CD1c-positive myeloid dendritic cell (primary cell): Measurements from ENCODE around the gene GRAMD4.
A peak's percentile ranks its signal among the peaks of the same experiment; 100 is the strongest.
"Not testable (repeated sequence)": the region's sequence is repeated elsewhere in the genome, so short reads cannot be mapped to it uniquely, and the experiment has no call there.

Experiments used
- DNase-seq: peaks from one replicate; pipeline ENCODE4 v3.0.0-alpha.2; 2016; ENCODE audit errors: extremely low spot score

GRAMD4 gene

DNA sequence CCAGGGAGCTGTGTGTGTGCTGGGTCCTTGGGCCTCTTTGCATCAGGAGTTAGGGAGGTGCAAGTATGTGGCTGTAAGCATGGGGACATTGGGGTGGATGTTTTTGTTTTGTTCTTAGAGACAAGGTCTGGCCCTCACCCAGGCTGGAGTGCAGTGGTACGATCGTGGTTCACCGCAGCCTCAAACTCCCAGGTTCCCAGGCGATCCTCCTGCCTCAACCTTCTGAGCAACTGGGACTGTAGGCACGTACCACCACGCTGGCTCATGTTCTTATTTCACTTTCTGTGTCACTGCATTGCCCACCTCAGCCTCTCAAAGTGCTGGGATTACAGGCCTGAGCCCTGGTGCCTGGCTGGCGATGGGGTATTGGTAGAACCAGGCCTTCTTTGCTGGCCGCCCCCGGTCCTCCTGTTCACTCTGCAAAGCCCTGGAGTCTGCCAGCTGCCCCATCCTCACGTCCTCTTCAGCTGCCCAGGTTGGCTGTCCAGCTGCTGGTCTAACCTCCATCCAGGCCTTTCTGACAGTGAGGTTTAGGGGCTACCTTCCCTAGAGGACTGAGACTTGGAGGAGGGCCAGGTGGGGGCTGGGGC is 851 bp upstream of the GRAMD4 start:
- DNase-seq: no peak

DNA sequence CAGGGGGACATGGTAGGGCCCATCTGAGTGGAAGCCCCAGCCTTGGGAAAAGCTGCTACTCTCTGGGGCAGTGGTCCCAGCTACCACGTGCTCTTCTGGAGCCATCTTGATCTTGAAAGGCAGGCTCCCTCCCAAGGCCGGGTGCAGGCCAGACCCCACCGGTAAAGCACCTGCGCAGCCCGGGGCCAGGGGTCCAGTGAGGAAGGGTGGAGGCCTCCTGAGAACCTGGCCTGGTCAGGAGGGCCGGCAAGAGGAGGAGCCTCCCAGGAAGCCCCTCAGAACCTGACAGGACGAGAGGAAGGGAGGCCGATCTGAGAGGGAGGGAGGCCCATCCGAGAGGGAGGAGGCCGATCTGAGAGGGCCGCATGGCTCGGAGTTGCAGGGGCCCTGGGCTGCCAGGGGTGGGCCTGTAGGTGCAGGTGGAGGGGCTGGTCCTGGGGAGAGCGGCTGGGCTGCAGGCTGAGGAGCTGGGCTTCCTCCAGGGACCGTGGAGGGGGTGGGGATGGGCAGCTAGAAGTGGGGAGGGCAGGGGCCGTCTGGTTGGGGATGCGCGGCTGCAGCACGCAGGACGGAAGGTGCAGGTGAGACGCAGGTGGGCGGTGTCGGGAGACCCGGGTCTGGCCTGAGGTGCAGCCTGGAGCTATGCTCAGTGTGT is 529 bp downstream of the GRAMD4 start:
- DNase-seq: no peak

DNA sequence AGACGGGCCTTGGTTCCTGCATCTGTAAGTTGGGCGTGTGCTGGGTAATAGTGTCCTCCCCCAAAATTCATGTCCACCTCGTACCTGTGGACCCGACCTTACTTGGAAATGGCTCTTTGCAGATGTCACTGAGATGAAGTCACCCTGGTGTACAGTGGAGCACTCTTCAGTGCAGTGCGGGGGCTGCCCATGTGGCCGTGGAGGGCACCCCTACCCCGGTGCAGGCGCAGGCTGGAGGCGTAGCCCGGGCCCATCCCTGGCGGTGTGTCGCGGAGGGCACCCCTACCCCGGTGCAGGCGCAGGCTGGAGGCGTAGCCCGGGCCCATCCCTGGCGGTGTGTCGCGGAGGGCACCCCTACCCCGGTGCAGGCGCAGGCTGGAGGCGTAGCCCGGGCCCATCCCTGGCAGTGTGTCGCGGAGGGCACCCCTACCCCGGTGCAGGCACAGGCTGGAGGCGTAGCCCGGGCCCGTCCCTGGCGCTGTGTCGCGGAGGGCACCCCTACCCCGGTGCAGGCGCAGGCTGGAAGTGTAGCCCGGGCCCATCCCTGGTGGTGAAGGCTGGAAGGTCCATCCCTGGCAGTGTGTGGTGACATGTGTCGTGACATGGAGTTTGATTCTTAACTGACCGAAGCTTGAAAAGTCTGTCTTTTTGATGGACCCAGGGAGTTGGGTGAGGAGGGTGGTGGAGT is 1.2 kb downstream of the GRAMD4 start:
- DNase-seq: not testable (repeated sequence)

DNA sequence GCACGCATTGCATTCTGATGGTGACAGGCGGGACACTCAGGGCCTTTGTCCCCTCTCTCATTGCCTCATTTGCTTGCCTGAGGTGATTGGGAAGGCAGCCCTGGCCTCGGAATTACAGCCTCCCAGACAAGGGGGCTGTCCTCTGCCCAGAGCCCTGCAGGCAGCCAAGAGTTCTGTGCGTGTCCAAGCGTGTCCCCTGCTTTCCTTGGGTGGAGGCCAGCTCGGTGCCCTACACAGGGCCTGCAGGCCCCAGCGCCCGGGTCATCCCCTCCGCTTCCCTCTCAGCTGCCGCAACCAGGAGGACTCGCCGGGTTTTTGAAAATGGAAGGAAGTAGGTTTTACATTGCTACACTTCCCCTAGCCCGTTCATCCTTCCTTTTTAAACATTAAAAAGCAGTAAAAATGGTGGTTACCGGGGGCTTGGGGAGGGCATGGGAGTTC is 1.9 kb downstream of the GRAMD4 start:
- DNase-seq: peak; percentile 63

DNA sequence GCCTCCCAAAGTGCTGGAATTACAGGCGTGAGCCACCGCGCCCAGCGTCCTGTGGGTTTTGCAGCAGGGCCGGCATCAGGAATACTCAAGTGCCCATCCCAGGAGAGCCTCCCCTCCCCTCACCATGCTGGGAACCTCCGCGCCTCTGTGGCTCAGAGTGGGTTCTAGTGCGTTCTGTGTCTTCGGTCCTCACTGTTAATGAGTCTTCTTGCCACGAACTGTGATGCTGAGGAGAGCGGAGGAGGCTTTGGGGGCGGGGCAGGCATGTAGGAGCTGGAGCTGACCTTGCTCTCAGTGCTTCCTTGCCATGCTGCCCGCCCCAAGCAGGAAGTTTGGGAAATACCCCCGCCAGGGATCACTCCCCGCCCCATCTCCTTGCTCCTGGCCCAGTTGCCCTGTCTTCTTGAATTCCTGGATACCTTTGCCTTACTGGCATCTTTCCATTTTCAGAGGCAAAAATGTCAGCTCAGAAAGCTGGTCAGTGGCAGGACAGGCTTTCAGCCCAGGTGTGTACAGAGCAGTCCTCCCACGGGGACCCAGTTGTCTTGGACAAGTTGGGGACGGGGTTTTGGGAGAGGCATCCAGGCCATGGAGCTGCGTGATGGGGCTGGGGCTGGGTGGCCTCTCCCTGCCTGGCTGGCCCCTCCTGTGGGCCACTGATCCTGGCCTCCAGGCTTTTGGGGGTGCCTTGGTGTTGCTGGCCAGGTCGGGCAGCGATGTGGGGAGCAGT is 5.1 kb downstream of the GRAMD4 start:
- DNase-seq: no peak

DNA sequence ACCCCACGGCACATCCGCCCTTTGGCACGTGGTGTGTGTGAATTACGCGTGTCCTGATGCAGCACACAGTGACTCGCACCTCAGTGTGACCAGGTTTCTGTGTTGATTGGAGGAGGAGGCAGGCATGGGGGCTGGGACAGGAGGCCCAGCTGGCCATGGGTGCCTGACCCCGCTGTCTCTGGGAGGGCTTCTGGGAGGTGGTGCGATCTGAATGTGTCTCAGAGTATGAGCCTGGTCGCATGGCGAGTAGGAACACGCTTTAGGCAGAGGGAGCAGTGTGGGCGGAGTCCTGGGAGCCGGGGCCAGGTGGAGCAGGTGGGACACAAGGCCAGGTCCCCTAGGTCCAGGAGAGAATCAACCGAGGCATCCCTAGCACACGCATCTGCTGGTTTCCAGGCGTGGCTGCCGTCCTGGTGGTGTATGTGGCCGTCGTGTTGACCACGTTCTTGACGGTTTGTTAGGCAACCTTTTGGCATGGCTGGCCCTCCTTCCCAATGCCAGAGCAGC is 5.7 kb downstream of the GRAMD4 start:
- DNase-seq: no peak

DNA sequence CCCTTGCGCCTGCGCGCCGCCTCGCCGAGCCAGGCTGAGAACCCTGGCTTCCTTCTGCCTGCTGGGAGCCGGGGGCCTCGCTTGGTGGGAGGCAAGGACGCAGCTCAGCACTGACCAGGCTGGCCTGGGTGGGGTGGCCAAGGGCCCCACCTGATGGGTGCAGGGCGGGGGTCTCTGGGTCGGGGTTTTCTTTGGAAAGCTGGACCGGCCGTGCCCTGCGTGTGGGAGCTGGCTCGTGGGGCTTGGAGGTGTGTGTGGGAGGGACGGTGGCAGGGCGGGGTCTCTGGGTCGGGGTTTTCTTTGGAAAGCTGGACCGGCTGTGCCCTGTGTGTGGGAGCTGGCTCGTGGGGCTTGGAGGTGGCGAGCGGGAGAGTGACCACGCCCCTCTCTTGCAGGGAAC is 6.2 kb downstream of the GRAMD4 start:
- DNase-seq: no peak

DNA sequence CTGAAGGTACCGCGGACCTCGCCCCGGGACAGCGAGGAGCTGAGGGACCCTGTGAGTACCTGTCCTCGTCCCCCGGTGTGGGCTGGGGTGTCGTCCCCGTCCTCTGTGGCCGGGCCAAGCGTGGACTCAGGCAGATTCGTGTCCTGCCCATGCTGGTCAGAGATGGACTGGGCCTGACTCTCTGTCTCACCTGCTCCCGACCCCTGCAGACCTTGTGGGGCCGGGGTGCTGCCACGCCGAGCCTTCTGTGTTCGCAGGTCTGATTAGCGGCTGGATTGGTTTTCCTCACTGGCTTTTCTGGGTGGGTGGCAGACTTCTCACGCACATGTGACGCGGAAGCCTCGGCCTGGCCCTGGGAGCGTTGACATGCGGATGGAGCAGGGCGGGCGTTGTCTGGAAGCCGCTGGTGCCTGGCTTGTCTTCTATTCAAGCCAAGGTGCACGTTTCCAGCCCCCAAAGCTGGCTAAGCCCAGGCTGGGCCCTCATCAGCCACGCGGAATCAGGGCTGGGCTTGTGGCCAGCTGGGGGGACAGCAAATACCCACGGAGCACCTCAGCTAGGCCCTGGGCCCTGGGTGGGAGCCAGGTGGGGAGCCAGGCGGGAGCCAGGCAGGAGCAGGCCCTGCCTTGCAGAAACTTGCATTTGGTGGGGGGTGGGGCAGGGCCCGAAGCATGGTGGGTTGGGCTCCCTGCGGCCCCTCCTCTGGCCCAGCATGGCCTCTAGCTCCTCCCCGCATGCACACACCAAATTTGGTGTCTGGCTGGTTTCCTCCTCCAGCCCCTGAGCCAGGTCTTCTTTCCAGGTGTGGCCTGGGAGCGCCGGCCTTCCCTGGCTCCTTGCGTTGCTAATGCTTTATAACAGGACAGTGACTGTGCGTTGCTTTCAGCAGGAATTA is 7.0 kb downstream of the GRAMD4 start:
- DNase-seq: no peak

DNA sequence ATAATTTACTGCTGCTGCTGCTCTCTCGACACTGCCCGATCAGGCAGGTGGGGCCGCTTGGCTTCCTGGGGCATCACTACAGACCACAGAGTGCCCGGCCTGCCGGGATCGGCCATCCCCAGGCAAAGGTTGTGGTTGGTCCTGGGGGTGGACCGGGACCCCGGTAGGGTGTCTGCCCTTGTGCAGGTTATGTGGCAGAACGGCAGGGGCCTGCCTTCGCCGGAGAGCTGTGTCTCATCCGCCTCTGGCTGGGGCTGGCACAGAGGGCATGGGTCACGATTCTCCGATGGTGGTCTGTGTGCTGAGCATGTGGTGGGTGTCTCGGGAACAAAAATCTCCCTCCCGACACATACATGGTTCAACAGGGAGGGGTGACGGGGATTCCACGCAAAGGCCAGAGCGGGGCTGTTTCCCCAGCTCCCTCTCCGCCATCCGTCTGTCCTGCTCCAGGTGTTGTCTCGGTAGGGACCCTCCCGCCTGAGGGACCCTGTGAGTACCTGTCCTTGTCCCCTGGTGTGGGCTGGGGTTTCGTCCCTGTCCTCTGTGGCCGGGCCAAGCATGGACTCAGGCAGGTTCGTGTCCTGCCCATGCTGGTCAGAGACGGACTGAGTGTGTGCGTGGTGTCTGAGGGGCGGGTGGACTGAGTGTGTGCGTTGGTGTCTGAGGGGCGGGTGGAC is 7.8 kb downstream of the GRAMD4 start:
- DNase-seq: no peak

DNA sequence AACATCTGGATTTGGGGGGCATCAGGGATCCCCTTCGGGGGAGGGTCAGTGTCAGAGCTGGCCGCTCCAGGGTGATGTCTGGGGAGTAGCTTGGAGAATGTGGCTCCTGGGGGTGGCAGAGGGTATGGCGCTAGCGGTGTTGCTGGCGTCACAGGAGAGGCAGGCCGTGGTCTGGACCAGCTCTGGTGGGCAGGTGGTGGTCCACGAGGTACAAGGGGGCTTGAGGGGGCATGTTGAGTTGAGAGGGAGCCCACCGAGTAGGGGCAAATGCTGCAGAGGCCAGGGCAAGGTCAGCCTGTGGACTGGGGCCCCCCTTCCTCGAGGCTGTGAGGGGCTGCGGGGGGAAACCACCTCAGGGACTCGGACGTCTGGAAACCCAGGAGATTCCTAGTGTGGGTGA is 8.6 kb downstream of the GRAMD4 start:
- DNase-seq: no peak

DNA sequence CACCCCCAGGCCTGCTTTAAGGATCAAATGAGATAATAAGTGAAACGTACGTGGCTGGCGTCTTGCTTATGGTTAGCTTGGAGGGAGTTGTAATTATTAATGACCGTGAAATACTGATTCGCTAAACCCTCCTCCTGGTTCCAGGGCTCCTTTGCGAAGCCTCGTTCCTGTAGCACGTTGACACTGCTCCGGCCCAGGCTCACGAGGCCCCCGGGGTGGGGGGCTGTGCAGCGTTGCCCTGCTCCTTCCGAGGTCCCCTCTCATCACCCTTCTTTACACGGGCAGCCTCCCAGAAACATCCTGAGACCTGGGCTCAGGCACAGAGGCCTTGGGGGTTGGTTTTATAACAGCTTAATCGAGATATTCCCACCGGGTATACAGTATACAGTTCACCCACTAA is 9.1 kb downstream of the GRAMD4 start:
- DNase-seq: no peak

DNA sequence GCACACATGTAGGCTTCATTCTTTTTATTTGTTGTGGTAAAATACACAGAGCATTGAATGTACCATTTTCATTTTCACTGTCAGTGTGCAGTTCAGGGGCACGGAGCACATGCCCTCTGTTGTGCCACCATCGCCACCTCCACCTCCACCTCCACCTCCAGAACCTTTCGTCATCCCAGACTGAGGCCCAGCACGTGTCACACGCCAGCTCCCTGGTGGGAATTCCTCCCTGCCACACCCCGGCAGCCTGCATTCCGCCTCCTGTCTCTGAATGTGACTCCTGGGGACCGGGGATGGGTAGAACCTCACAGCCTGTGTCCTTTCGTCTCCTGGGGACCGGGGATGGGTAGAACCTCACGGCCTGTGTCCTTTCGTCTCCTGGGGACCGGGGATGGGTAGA is 10.9 kb downstream of the GRAMD4 start:
- DNase-seq: no peak

DNA sequence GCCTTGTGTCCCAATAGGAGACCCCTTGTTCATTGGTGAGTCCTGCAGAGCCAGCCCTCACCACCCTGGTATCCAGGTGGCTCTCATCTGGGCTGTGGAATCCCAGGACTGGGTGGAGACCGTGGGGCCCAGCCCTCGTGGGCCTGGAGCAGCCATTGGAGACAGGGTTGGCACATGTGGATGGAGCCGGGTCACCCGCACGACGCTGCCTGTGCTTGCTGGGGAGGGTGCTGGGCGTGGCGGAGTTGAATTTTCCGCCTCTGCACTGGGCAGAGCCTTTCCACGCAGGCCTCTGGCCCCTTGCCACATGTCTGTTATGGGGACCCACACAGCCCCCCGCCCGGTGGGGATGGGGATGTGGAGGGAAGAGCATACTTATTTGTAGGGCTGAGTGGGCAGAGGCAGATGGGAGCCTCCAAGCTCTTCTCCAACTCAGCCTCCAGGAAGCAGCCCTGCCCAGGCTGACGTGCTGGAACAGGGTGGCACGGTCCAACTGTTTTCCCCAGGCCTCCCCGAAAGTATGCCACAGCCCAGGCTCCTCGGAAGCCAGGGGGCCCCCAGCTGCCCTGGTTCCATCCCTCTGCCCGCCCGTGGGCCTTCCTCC is 12.6 kb downstream of the GRAMD4 start:
- no peak for DNase-seq

DNA sequence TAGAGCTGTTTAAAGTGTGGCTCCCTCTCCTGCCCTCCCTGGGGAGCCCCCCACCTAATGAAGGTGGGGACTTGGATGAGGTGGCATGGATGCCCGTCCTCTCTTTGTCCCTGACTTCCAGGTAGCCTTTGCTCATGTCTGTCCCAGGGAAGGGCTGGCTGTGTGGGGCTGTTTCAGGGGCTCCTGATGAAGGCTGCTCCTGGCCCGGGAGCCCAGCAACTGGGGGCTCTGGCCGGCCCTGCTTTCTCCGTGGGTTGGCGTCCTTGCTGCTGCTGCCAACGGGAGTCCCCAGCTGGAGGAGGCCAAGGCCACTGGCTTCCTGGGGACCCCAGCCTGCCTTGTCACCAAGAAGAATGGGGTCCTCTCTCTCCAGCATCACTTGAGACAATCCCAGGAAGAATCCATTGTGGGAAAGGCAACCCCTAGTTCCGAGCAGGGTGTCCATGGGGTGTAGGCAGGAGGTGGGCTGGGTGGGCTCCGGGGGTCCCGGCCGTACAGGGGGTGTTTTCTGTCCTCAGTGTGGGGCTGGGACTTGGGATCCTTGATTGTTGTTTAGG is 13.2 kb downstream of the GRAMD4 start:
- DNase-seq: no peak

DNA sequence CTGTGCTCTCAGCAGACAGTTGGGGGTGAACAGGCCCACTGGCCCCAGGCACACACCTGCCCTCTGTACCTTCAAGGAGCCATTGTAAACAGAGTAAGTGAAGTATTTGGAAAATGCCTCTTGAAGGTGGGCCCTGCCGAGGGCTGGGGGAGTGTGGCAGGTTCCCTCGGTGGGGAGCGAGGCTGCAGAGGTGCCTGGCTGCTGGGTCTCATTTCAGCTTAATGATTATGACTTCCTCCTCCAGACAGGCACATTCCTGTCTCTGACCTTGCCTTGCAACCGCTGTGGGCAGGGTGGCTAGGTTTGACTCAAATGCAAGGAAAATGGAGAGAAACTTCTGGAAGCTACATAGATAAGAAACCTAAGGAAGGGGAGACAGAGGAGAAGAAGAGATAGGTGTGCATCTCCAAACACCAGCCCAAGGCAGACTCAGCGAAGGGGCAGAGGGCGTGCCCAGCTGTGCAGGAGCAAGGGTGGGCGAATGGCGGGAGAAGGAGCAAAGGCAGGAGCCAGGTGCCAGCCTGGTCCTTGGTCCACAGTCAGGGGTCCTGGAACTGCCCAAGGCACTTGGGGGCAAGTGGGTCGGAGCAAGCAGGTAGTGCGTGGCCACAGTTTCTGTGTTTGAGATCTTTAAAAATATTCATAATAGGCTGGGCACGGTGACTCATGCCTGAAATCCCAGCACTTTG is 14.0 kb downstream of the GRAMD4 start:
- DNase-seq: no peak

DNA sequence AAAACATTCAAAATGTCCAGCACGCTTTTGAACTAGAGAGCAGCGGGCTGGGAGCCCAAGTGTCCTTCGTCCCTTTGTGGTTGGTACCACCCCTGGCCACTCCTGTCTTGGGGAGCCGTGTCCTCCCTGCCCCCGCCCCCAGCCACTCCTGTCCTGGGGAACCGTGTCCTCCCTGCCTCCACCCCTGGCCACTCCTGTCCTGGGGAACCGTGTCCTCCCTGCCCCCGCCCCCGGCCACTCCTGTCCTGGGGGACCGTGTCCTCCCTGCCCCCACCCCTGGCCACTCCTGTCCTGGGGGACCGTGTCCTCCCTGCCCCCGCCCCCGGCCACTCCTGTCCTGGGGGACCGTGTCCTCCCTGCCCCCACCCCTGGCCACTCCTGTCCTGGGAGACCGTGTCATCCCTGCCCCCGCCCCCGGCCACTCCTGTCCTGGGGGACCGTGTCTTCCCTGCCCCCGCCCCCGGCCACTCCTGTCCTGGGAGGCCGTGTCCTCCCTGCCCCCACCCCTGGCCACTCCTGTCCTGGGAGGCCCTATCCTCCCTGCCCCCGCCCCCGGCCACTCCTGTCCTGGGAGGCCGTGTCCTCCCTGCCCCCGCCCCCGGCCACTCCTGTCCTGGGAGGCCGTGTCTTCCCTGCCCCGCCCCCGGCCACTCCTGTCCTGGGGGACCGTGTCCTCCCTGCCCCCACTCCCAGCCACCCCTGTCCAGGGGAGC is 14.9 kb downstream of the GRAMD4 start:
- DNase-seq: not testable (repeated sequence)

DNA sequence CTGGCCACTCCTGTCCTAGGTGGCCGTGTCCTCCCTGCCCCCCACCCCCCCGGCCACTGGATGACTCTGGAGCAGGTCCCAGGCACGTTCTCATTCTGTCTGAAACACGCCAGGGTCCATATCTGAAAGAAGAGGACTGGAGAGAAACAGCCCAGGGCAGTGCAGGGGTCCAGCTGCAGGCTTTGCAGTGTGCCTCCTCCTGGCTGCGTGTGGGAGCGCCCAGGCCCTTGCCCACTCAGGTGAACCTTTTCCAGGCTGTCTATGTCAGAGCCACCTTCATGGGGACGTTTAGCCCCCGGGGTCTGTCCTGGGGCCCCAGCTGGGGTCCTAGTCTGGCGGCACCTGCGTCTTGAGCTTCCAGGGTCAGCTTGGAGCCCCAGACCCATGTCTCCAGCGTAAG is 15.6 kb downstream of the GRAMD4 start:
- DNase-seq: no peak

DNA sequence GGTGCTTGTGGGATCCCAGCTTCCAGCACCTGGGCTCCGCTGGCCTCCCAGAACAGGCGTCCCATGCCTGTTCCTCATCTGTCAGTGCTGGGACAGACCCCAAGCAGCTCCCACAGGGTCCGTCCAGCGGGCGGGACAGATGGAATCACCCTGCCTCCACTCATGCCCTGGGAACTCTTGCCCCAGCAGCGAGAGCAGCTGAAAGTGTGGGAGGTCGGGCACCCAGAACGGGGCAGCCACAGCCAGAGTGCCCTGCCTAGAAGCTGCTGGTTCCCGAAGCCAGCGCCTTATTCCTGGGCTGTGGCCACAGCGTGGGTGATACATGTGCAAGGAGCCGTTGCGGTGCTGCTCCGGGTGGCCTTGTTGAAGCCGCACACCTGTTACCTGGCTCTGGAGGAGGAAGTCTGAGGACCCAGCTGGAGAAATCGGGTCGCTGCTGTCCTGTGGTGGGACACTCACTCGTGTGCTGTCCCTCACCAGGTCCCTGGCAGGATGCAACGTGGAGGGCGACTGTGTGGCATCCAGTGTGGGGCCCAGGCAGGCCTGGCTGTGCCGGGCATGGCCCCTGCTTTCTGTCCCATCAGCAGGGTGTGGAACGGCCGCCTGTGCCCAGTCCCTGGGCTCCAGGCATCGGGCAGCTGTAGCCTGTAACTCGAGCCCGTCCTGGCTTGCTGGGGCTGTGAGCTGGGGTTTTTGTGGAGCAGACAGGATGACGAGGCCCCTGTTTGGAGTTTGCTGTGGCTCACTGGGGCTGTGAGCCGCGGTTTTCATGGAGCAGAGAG is 16.2 kb downstream of the GRAMD4 start:
- DNase-seq: no peak
